ENCODE measurements around the gene DPM3.
A peak's percentile ranks its signal among the peaks of the same experiment; 100 is the strongest.
"Not testable (repeated sequence)": the region's sequence is repeated elsewhere in the genome, so short reads cannot be mapped to it uniquely, and the experiment has no call there.

The DPM3 gene

GRCh38 chr1:155123801-155124200 is 16.5 kb downstream of the DPM3 start:
- DNase-seq, result no peak

DNA sequence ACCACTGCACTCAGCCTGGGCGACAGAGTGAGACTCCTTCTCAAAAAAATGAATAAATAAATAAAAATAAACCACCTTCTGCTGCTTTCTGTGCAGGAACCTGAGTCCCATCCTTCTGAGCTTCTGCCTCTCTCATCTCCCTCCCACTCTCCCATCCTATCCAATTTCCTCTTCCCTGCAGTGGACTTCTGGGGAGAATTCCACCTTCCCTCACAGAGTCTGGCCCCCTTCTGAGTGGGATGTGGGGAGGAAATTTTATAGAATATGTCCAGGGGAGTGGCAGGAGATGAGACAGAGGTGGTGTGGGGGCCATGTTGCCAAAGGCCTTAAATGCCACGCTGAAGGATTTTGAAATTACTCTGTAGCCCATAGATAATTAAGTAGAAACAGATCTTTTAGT is 18.0 kb downstream of the DPM3 start:
- DNase-seq, result no peak

- no peak for DNase-seq
Observed at GRCh38 chr1:155121249-155121648, 19.1 kb downstream of the DPM3 start.

DNA sequence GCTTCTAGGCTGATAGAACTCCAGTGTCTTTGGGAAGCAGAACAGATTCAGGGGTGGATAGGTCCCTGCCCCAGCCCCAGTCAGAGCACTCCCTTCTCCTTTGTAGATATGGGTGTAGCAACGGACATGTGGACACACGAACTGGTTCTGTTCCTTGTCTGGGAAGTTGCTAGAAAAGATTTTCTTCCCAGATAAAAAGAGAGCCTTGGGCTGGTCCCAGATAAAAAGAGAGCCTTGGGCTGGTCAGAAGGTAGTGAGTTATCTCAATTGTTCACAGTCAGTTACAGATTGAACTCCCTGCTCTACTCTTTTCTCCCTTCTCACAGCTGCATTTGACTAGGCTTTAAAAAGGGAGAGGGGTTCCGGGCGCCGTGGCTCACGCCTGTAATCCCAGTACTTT is 20.1 kb downstream of the DPM3 start:
- no peak for DNase-seq

- not testable (repeated sequence) for DNase-seq
Observed at GRCh38 chr1:155118090-155118489, 22.2 kb downstream of the DPM3 start.

DNA sequence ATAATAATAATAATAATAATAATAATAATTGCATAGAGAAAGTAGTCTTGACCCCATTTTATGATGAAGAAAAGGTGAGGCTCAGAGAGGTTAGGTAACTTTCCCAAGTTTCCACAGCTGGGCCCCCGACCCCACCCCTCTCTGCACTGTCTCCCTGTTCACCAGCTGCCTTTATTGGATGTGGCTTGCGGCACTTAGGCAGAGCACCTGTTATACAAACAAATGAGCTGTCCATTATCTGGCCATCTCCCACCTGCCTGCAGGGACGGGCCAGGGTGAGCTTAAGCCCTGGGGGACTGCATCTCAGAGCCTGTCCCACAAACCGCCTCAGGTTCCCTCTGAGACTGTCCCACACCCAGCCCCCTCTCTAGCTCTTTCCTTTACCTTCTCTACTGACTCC is 22.7 kb downstream of the DPM3 start:
- peak; percentile 68 for DNase-seq

DNA sequence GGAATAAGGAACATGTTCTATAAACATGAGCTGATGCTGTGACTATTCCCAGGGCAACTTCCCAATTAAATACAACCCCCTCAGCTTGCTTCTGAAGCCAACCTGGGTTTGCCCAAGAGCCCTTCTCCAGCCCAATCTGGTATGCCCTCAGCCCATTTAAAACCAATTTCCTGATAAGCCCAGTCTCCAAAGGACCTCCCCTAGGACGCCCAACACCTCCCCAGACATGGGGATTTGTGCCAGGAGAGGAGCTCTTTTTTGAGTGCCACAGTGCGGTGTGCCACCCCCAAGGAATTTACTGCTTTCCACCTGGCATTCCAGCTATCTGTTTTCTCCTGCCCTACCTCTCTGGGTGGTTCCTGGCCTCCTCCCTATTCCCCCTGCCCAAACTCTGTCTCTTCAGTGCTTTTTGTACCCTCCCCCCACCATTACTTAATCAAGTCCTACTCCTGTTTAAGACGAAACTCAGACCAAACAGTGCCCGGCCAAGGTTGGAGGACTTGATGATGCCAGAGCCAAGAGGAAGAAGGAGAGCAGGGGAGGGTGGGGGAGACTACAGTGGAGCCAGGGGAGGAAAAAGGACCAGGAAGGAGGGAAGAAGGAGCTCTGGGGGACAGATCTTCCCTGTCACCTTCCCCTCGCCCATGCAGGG is 24.1 kb downstream of the DPM3 start:
- no peak for DNase-seq

- no peak for DNase-seq
Observed at GRCh38 chr1:155113450-155113980, 26.8 kb downstream of the DPM3 start.

DNA sequence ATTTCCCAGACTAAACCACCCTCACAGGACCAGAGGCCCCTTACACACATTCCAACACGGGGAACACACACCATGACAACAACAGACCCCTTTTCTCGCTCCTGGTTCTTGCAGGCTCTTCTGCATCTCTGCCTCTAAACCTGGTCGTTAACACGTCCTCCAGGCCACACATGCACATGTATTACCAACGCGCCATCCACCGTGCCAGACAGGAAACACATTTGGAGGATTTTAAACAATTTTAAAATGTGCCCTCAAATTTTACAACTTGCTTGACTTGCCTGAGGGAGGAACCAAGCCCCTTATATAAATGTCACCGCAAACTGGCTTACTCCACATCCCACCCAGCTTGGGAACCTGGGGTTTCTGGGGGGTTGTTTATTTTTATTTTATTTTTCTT is 29.5 kb downstream of the DPM3 start:
- DNase-seq, result no peak

- DNase-seq, result no peak
Observed at GRCh38 chr1:155110381-155110780, 29.9 kb downstream of the DPM3 start.

DNA sequence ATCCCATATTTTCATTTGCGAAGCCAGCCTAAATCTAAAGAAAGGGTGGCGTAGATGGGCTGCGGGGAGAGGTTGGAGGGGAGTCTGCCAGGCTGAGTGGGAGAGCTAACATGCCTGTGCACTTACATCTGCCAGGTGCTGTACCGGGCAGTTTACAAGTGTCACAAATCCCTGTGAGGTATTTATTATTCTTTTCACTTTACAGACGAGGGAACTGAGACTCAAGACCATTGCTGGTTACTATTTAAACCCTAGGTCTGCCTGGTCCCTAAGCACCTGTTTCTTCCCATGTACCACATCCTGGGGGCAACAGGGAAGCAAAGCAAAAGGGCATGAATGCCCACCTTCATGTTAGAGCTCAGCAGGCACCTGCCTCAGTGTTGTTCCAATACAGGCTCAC is 32.0 kb downstream of the DPM3 start:
- DNase-seq, result no peak

GRCh38 chr1:155107309-155108264 is 32.7 kb downstream of the DPM3 start:
- DNase-seq, result no peak

- DNase-seq, result no peak
Observed at GRCh38 chr1:155106862-155107261, 33.5 kb downstream of the DPM3 start.

DNA sequence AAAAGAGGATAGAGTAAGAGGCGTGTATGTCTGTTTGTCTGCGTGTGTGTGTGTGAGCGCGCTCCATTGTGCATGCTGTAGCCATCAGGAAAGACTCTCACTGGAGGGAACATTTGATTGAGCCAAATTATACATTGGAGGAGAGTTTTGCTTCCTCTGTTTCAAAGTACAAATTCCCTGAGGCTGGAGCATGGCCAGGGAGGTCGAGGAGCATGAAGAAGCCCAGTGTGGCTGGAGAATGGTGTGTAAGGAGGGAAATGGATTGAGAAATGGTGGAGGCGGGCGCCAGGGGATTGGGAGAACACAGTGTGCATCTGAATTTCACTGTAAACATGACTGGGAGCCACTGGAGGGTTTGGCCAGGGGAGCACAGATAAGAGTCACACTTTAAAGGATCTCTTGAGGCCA is 34.7 kb downstream of the DPM3 start:
- no peak for DNase-seq

DNA sequence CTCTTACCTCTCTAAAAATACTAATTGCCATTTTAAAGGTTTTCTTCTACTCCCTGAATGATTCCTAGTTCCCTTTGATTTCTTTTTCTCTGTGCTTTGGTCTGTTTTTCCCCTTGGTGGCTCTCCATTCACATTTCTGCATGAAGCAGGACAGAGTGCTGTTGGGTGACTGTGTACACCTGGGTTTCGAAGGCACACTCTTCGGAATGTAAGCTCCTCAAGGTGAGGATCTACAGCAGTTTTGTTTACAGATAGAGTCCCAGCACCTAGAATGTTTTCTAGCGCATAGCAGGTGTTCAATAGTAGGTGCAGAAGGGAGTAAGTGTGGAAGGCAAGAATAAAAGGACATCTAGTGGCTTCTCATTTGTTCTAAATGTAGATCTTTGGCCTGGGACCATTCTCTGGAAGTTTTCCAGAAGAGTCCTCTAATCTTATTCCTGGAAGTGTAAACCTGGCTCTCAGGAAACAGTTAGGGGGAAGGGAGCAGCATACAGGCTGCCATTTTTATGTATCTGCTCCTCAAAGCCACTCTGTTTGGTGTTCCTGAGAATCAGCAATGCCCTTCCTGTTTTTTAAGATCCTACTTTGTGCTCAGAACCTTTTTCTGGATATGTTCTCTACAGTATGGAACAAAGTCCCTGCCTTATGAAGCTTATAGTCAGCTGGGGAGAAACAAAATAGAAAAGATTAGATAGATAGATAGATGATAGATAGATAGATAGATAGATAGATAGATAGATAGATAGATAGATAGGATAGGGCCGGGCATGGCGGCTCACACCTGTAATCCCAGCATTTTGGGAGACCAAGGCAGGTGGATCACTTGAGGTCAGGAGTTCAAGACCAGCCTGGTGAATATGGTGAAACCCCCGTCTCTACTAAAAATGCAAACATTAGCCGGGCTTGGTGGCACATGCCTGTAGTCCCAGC is 35.5 kb downstream of the DPM3 start:
- no peak for DNase-seq

GRCh38 chr1:155103325-155103724 is 37.0 kb downstream of the DPM3 start:
- no peak for DNase-seq

DNA sequence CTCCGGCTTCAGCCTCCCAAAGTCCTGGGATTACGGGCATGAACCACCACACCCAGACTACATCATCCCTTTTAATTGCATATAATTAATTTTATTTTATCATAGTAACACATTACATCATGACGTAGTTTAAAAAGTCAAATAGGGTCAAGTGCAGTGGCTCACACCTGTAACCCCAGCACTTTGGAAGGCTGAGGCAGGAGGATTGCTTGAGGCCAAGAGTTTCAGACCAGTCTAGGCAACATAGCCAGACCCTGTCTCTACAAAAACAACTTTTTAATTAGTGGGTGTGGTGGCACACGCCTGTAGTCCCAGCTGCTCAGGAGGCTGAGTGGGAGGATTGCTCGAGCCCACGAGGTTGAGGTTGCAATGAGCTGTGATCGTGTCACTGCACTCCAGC is 41.0 kb downstream of the DPM3 start:
- no peak for DNase-seq

DNA sequence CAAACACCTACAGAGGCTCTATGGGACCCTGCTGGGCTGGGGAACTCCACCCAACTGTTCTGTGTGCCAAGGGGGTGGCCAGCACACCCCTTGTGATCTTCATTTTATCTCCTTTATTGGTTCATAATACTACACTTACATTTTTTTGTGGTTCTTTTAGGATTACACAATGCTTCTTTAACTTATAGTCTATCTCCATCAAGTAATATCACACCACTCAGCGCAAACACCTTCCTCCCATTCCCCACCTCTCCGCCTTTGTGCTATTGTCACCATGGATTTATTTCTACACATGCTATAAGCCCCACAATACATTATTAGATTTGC is 45.7 kb downstream of the DPM3 start:
- DNase-seq, result no peak

- peak; percentile 89 for DNase-seq
Observed at GRCh38 chr1:155093911-155094621, 46.3 kb downstream of the DPM3 start.

- no peak for DNase-seq
Observed at GRCh38 chr1:155092641-155093040, 47.7 kb downstream of the DPM3 start.

- no peak for DNase-seq
Observed at GRCh38 chr1:155092131-155092530, 48.2 kb downstream of the DPM3 start.

All from NCI-H345 (cell line).